Thymus (tissue), 11 donors: ENCODE measurements around the gene DDX53. TPM values are rescaled to one million over a fixed set of nuclear protein-coding genes. Genes with fewer than 3 reads are reported as not detected.

Experiments used
- DNase-seq, 9 donors: peaks; one replicate each; pipeline ENCODE4 v3.0.0-alpha.2; 2013; ENCODE audit warnings: low spot score in 9 of 9, low read depth in 6 of 9, missing footprints in 1 of 9
- H3K27ac ChIP-seq, 2 donors: one replicate each; pipeline ENCODE4 v1.5.1; 2013; ENCODE audit warnings: control low read depth in 1 of 2, low read depth in 1 of 2, low read length in 1 of 2, mild to moderate bottlenecking in 1 of 2, moderate library complexity in 1 of 2
- H3K27me3 ChIP-seq, 2 donors: one replicate each; pipeline ENCODE4 v1.5.1; 2013; ENCODE audit warnings: low read length in 1 of 2; ENCODE audit not compliant: control insufficient read depth in 2 of 2, insufficient read depth in 1 of 2
- H3K36me3 ChIP-seq, 2 donors: one replicate each; pipeline ENCODE4 v1.5.1; 2013; ENCODE audit warnings: low read length in 1 of 2, mild to moderate bottlenecking in 1 of 2, moderate library complexity in 1 of 2; ENCODE audit not compliant: control insufficient read depth in 2 of 2, insufficient read depth in 2 of 2
- H3K4me1 ChIP-seq, 2 donors: one replicate each; pipeline ENCODE4 v1.5.1; 2013; ENCODE audit warnings: low read length in 2 of 2; ENCODE audit not compliant: control insufficient read depth in 2 of 2, insufficient read depth in 2 of 2
- H3K4me3 ChIP-seq, 2 donors: one replicate each; pipeline ENCODE4 v1.5.1; 2013; ENCODE audit warnings: low read length in 2 of 2, control low read depth in 1 of 2, mild to moderate bottlenecking in 1 of 2
- H3K9me3 ChIP-seq, 2 donors: one replicate each; pipeline ENCODE4 v1.5.1; 2013; ENCODE audit warnings: low read length in 1 of 2, mild to moderate bottlenecking in 1 of 2; ENCODE audit not compliant: control insufficient read depth in 2 of 2, insufficient read depth in 1 of 2
- WGBS: extraction: QIAGEN DNeasy Blood & Tissue Kit; methylation state at CpG from one replicate; pipeline ENCODE4 v1.1.7; 2013; 5-methylcytosine and 5-hydroxymethylcytosine counted together
- polyA plus RNA-seq: library from polyadenylated mRNA; stranded (reverse); fragments of 200-250 nt; gene quantifications from one replicate; pipeline ENCODE4 v1.2.3, GENCODE V29; 2013
- total RNA-seq: library from RNA; stranded (reverse); fragments of 120-200 nt; gene quantifications from one replicate; pipeline ENCODE4 v1.2.4, GENCODE V29; 2013
- donor health status: healthy.

DDX53 gene
- total and polyA plus RNA-seq, 2 donors = not detected

DNA sequence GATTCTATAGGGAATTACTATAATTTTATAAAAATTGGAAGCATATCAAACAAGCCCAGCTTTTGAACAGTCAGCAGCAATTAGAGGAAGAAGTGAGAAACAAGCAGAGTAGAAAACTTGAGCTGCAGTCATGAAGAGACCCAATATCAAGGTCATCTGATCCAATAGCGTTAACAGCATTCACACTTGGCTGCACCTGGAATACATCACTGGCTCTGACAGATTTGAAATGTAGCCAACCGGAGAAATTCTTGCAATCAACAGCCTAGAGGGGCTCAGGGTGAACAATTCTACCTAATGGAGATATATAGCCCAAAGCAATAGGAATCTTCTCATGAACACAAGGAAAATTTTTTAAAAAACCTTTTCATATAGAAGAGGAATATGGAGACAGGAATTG lies 13.6 kb downstream of the DDX53 start:
- Histone ChIP-seq H3K27ac (no peak overlapping the region), H3K4me1 (peaks cover 0 to 4% of the 10 kb centered on the region in 2 donors), H3K27me3 (no peaks in the 10 kb centered on the region), H3K4me3 (no peak overlapping the region), H3K9me3 (no peaks in the 10 kb centered on the region), H3K36me3 (no peaks in the 10 kb centered on the region)
- WGBS = 95% methylated on average over 2 of the region's 2 CpGs
- DNase-seq = no peak

DNA sequence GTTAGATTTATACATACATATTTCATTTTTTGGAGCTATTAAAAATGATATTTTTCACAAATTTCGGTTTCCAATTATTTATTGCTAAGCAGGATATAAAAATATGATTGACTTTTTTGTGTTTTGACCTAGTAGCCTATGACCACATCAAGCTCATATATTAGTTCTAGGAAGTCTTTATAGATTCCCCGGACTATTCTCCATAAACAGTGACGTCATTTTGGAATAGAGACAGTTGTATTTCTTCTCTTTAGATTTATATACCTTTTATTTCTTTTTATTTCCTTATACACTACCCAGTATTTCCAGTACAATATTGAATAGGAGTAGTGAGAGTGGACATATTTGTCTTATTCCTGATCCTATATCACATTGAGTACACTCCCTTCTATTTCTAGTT lies 31.8 kb downstream of the DDX53 start:
- Histone ChIP-seq H3K27me3 (no peaks in the 10 kb centered on the region), H3K9me3 (no peaks in the 10 kb centered on the region), H3K4me3 (no peak overlapping the region), H3K27ac (no peak overlapping the region), H3K4me1 (no peaks in the 10 kb centered on the region), H3K36me3 (no peaks in the 10 kb centered on the region)
- no peak for DNase-seq
- WGBS = 89% methylated on average over 3 of the region's 3 CpGs

DNA sequence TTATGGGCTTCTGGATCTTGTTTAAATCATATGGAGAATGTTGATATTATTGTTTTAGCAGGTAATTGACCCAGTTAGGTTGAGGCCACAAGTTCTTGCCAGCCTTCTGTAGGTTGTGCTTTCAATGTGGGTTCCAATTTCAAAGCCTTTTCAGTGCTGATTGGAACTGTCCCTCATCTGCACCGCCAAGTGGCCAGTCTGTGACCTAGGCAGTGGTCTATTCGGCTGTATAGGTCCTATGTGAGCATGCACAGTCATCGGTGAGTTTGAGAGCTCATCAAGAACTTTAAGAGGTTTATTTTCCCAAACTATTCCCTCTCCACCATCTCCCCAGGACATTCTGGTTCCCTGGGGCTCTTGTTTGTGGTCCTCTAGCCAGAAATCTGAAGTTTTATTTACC lies 35.7 kb downstream of the DDX53 start:
- H3K36me3 ChIP-seq = no peaks in the 10 kb centered on the region
- H3K27me3 ChIP-seq = no peaks in the 10 kb centered on the region
- WGBS = 93% methylated on average over 3 of the region's 3 CpGs
- H3K4me3 ChIP-seq = no peak overlapping the region
- DNase-seq = no peak
- H3K4me1 ChIP-seq = no peaks in the 10 kb centered on the region
- no peak overlapping the region for H3K27ac ChIP-seq
- H3K9me3 ChIP-seq = no peaks in the 10 kb centered on the region

DNA sequence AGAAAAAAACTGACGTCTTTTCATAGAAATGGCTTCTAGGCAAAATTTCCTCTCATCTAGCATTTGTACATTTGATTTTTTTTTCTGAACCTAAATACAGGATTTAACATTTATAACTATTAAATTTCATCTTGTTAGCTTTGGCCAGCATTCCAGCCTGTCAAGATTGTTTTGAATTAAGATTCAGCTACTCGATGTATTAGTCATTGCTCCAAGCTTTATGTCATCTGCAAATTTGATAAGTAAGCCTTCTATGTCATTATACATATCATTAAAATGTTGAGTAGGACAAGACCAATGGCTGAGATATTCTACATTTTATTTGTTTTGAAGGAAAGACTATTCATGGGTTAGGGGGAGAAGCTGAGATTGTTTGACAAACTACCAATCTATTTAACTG lies 46.7 kb downstream of the DDX53 start:
- H3K4me1 ChIP-seq = no peaks in the 10 kb centered on the region
- H3K27me3 ChIP-seq = no peaks in the 10 kb centered on the region
- H3K27ac ChIP-seq = no peak overlapping the region
- H3K4me3 ChIP-seq = no peak overlapping the region
- no peak for DNase-seq
- no peaks in the 10 kb centered on the region for H3K9me3 ChIP-seq
- no peaks in the 10 kb centered on the region for H3K36me3 ChIP-seq
- whole genome bisulfite sequencing = 95% methylated on average over 2 of the region's 2 CpGs

DNA sequence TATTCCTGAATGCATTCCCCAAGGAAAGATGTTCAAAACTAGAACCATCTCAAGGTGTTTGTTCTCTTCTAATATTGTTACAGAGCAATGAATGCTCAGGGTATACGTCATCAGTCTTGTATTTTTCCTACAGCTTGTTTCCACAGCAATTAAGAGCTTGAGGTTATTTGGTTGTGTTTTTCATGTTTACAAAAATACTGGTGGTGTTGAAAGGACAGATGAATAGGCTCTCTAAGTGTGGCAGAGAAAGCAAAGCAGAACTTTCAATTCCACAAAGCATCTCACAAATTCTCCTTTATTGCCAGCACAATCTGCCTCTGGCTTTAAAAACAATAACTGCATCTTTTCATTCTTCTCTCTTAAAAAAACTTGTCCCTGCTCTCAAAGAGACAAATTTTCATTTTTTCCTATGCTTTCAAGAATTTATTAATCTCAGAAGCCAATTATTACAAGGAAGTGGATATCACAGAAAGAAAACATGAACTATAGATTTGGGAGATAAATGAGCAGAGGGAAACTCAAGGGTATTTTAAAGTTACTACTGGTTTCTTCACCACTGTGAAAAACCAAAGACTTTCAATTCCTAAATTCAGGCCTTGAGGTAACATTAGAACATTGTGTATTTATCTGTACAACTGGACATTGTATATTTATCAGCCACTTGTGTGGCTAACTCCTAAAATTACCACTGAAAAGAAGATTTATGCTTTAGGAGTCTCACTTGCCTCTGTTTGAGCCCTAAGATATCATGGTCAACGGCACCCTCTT lies 49.2 kb downstream of the DDX53 start:
- 93% methylated on average over 2 of the region's 2 CpGs for WGBS

DNA sequence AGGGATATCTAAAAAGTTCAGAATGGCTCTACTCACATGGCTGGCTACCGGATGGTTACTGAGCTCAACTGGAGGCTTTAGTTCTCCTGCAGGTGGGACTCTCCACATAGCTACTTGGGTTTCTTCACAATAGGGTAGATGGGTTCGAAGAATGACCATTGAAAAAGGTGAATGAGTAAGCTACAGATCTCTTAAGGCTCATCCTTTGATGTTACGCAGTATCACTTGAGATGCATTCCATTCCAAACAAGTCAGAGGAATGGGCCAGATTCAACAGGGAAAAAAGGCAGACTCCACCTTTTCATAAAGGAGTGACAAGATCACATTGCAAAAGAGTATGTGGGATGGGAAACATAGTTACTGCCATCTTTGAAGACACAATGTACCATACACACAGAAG lies 52.6 kb downstream of the DDX53 start:
- no peak overlapping the region for H3K4me3 ChIP-seq
- WGBS = 91% methylated on average over 3 of the region's 3 CpGs
- DNase-seq = no peak
- no peaks in the 10 kb centered on the region for H3K36me3 ChIP-seq
- no peak overlapping the region for H3K27ac ChIP-seq
- no peaks in the 10 kb centered on the region for H3K4me1 ChIP-seq
- H3K9me3 ChIP-seq = peaks cover 0 to 2% of the 10 kb centered on the region in 2 donors
- no peaks in the 10 kb centered on the region for H3K27me3 ChIP-seq

More for the DNA sequence above, 49.2 kb downstream of the DDX53 start:
- Histone ChIP-seq H3K36me3 (no peaks in the 10 kb centered on the region), H3K4me3 (no peak overlapping the region), H3K27me3 (no peaks in the 10 kb centered on the region), H3K9me3 (no peaks in the 10 kb centered on the region), H3K4me1 (no peaks in the 10 kb centered on the region), H3K27ac (no peak overlapping the region)
- DNase-seq = no peak
